GM21737 (cell line): ENCODE data around the gene IL18R1.
"Not testable (repeated sequence)": the region's sequence is repeated elsewhere in the genome, so short reads cannot be mapped to it uniquely, and the experiment has no call there.

Source experiments
- ATAC-seq: cut with Tn5 transposase; IDR thresholded peaks from one replicate; pipeline ENCODE4 v1.9.1; 2021; ENCODE audit warnings: mild to moderate bottlenecking, moderate library complexity; ENCODE audit not compliant: unreplicated experiment

IL18R1 gene

GRCh38 chr2:102355526-102356380 lies at the start of gene IL18R1:
Gene IL18R1, plus strand, starts transcription at chr2:102355796. Its CDS starts 6,865 bp downstream, at chr2:102362661.
- peak; percentile 94 for ATAC-seq

- no peak for ATAC-seq
These were observed 49.5 kb upstream of the IL18R1 start for GRCh38 chr2:102306125-102306524.

GRCh38 chr2:102310964-102311640 lies 44.5 kb upstream of the IL18R1 start, which contains the start of gene IL1RL1:
Gene IL1RL1, plus strand, starts transcription at chr2:102311563. Its CDS starts 26,702 bp downstream, at chr2:102338265.
- no peak for ATAC-seq

- no peak for ATAC-seq
These were observed 42.6 kb upstream of the IL18R1 start for GRCh38 chr2:102313025-102313424.

- no peak for ATAC-seq
These were observed 42.1 kb upstream of the IL18R1 start for GRCh38 chr2:102313471-102313870.

GRCh38 chr2:102313950-102314349 lies 41.6 kb upstream of the IL18R1 start:
- no peak for ATAC-seq

- ATAC-seq: no peak
These were observed 39.7 kb upstream of the IL18R1 start for GRCh38 chr2:102315921-102316320.

- no peak for ATAC-seq
These were observed 37.9 kb upstream of the IL18R1 start for GRCh38 chr2:102317715-102318114.

GRCh38 chr2:102318437-102318836 lies 37.2 kb upstream of the IL18R1 start:
- no peak for ATAC-seq

- no peak for ATAC-seq
These were observed 33.5 kb upstream of the IL18R1 start for GRCh38 chr2:102321941-102322719.

- not testable (repeated sequence) for ATAC-seq
These were observed 30.7 kb upstream of the IL18R1 start for GRCh38 chr2:102324914-102325313.

GRCh38 chr2:102331311-102331980 lies 24.1 kb upstream of the IL18R1 start:
- ATAC-seq: no peak

- no peak for ATAC-seq
These were observed 21.1 kb upstream of the IL18R1 start for GRCh38 chr2:102334486-102334885.

GRCh38 chr2:102335871-102336366 lies 19.7 kb upstream of the IL18R1 start:
- ATAC-seq: no peak

- ATAC-seq: no peak
These were observed 19.1 kb upstream of the IL18R1 start for GRCh38 chr2:102336502-102336945.

GRCh38 chr2:102337012-102337411 lies 18.6 kb upstream of the IL18R1 start:
- no peak for ATAC-seq

- no peak for ATAC-seq
These were observed 17.9 kb upstream of the IL18R1 start for GRCh38 chr2:102337481-102338386.

GRCh38 chr2:102340778-102341177 lies 14.8 kb upstream of the IL18R1 start:
- no peak for ATAC-seq

- ATAC-seq: no peak
These were observed 12.7 kb upstream of the IL18R1 start for GRCh38 chr2:102342888-102343287.
